NK-92 (cell line): ENCODE data around the gene OR2T6.
"Not testable (repeated sequence)": the region's sequence is repeated elsewhere in the genome, so short reads cannot be mapped to it uniquely, and the experiment has no call there.

Experiments
- DNase-seq: peaks from one replicate; lab custom pipeline; 2025; ENCODE audit not compliant: unreplicated experiment; lab: John Stamatoyannopoulos, UW

Gene OR2T6

DNA sequence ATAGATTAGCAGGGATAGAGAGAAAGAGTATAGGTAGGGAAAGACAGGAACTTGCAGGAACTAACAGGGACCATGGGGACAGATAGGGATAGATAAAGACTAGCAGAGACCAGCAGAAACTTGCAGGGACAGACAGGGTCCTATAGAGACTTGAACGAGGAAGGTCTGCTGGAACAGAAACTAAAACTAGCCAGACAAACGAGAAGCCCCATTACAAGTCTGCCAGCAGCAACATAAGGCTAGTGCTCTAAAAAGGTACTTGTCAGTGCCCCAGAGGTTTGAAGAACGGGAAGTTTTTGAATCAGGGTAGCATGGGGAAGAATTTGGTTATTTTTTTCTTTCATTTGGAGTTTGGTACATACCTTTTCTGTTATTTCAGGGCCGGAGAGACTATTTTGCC is 56.7 kb downstream of the OR2T6 start:
- DNase-seq, result not testable (repeated sequence)

DNA sequence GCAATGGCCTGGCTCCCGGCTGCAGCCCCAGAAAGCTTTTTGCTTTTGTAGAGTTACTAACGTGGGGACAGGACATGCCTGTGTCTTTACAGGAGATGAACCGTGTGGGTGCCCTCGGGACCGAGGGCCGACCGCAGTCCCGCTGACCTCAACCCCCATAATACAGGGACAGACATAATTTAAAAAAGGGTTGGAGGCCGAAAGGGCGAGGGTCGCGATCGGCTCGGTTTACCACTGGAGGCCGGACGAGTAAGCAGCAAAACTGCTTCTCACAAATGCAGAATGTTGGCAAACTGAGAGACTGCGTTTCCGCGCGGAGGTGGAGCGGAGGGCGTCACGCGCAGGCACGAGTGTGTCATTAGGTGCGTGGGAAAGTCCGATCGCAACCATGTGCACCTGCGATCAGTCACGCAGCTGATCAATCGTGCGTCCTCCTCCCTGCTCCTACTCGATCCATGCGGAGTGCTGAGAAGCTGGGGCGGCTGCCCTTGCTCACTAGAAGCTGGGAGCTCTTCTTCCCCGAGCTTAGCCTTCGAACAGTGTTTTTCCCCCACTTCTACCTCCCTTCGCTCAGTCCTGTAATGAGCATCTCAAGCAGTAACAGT is 58.4 kb downstream of the OR2T6 start:
- not testable (repeated sequence) for DNase-seq

- DNase-seq, result not testable (repeated sequence)
These were observed 59.4 kb downstream of the OR2T6 start for GRCh38 chr1:248434913-248435312.

- not testable (repeated sequence) for DNase-seq
These were observed 60.8 kb downstream of the OR2T6 start for GRCh38 chr1:248436303-248436702.

GRCh38 chr1:248438668-248439067 is 63.1 kb downstream of the OR2T6 start:
- not testable (repeated sequence) for DNase-seq

GRCh38 chr1:248439283-248439682 is 63.7 kb downstream of the OR2T6 start:
- DNase-seq, result not testable (repeated sequence)
